Bladder microvascular endothelial cell (primary cell): ENCODE measurements around the gene EPHA4. TPM values are rescaled to one million over a fixed set of nuclear protein-coding genes. Genes with fewer than 3 reads are reported as not detected.

Experiments used
- total RNA-seq: library from RNA; depleted of rRNA; stranded (reverse); fragments of >200 nt; gene quantifications from 2 replicates; pipeline ENCODE4 v1.2.3, GENCODE V29; 2014

Gene EPHA4
- 10.4 and 12.8 TPM in 2 replicates for total RNA-seq

DNA sequence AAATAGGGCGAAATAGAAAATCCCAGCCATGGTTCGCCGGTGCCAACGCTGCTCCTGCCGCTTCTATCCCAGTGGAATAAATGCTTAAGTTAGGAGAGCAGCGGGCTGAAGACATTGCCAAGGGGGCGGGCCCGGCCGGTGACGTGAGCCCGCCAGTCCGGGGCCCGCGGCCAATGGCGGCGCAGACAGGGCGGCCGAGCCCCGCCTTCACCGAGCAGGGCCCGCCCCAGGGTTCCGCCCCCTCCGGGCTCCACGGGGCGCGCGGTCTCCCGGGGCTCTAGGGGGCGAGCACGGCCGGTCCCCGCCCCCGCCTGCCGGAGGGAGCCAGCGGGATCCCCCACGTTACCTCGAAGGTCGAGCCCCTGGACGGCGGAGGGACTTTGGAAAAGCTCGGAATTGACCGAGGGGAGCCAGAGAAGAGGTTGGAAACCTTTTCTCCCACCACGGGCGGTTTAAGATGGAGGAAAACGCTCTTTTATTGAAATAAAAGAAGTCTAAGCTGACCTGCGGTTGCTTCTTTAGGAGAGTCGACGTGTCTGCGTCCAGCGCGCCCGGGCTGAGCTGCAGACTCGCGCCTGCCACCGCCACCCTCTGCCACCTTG, at the start of gene EPHA4:
Gene EPHA4 (minus strand): TSS at position 86 of the 602 bp plus-strand sequence. CDS start 56 bp downstream, at position 30.

